B cell (primary cell): ENCODE measurements around the gene PTBP3. TPM values are rescaled to one million over a fixed set of nuclear protein-coding genes. Genes with fewer than 3 reads are reported as not detected.

Experiments used
- ATAC-seq: fragments of 200-7000 bp; cut with Tn5 transposase; one replicate; pipeline ENCODE4 v1.10.0; 2021; ENCODE audit warnings: low read depth, mild to moderate bottlenecking, moderate number of reproducible peaks, moderate library complexity
- CTCF ChIA-PET: fragments of 350-600 bp; sonication (Branson Sonifier 250); formaldehyde crosslinking; loops from one replicate; lab custom pipeline; 2021; ENCODE audit warnings: antibody characterized with exemption, inconsistent platforms; lab: Charles Lee
- POLR2A ChIA-PET: fragments of 350-600 bp; sonication (Branson Sonifier 250); formaldehyde crosslinking; loops from one replicate; lab custom pipeline; 2021; ENCODE audit warnings: antibody characterized with exemption; lab: Charles Lee
- DNase-seq: peaks from one replicate; pipeline ENCODE4 v3.0.0; 2013
- H2AFZ ChIP-seq: 2 replicates; pipeline ENCODE4 v1.6.1; 2012; ENCODE audit warnings: mild to moderate bottlenecking, low read depth, low read length; ENCODE audit not compliant: insufficient read depth, poor library complexity, severe bottlenecking
- H3K27ac ChIP-seq, 2 donors: 1 replicate in 1 of 2; 2 replicates in 1 of 2; pipeline ENCODE4 v1.5.1; 2012 to 2013; ENCODE audit warnings: low read length in 2 of 2, mild to moderate bottlenecking in 2 of 2, moderate library complexity in 1 of 2
- H3K27me3 ChIP-seq, 4 experiments: fragments of 200-600 bp in 1 of 4; sonication (generic) in 1 of 4; replicated peaks in 1 of 4; 1 replicate in 2 of 4; 2 replicates in 2 of 4; pipeline versions ENCODE4 v1.6.1 to v1.7.0; 2013 to 2016; ENCODE audit warnings: low read length in 3 of 4, mild to moderate bottlenecking in 2 of 4, mixed read lengths in 1 of 4, moderate library complexity in 1 of 4; ENCODE audit not compliant: insufficient read depth in 4 of 4, control insufficient read depth in 3 of 4; ENCODE audit errors: control extremely low read depth in 1 of 4
- H3K36me3 ChIP-seq, 2 experiments: replicated peaks in 1 of 2; 1 replicate in 1 of 2; 2 replicates in 1 of 2; pipeline versions ENCODE4 v1.6.1 to v1.7.1; 2013; ENCODE audit warnings: low read length in 1 of 2; ENCODE audit not compliant: insufficient read depth in 2 of 2, control insufficient read depth in 1 of 2; ENCODE audit errors: control extremely low read depth in 1 of 2, extremely low read depth in 1 of 2
- H3K4me1 ChIP-seq, 2 donors: fragments of 200-600 bp in 1 of 2; sonication (generic) in 1 of 2; 1 replicate in 1 of 2; 2 replicates in 1 of 2; pipeline versions ENCODE4 v1.5.1 to v1.6.1; 2013 to 2017; ENCODE audit warnings: low read length in 2 of 2; ENCODE audit not compliant: control insufficient read depth in 2 of 2, insufficient read depth in 2 of 2
- H3K4me2 ChIP-seq: replicated peaks from 2 replicates; pipeline ENCODE3; 2012; ENCODE audit warnings: mild to moderate bottlenecking, low read depth, low read length; ENCODE audit not compliant: poor library complexity, severe bottlenecking
- H3K4me3 ChIP-seq, 5 experiments: fragments of 200-600 bp in 1 of 5; sonication (generic) in 1 of 5; 1 replicate in 3 of 5; 2 replicates in 2 of 5; pipeline versions ENCODE4 v1.5.1 to v1.7.0; 2011 to 2016; ENCODE audit warnings: low read length in 4 of 5, mild to moderate bottlenecking in 4 of 5, low read depth in 2 of 5, control low read depth in 1 of 5, moderate library complexity in 1 of 5; ENCODE audit not compliant: insufficient read depth in 1 of 5; ENCODE audit errors: control extremely low read depth in 1 of 5, extremely low read depth in 1 of 5
- H3K79me2 ChIP-seq: fragments of 200-600 bp; sonication (generic); one replicate; pipeline ENCODE4 v1.6.0; 2016; ENCODE audit warnings: low read length; ENCODE audit not compliant: control insufficient read depth, insufficient read depth
- H3K9ac ChIP-seq: fragments of 200-600 bp; sonication (generic); 2 replicates; pipeline ENCODE4 v1.6.1; 2017; ENCODE audit warnings: mild to moderate bottlenecking, low read length, moderate library complexity
- H3K9me3 ChIP-seq, 3 donors: one replicate each; pipeline versions ENCODE4 v1.6.1 to v1.7.1; 2013; ENCODE audit warnings: low read length in 2 of 3; ENCODE audit not compliant: control insufficient read depth in 2 of 3, insufficient read depth in 1 of 3; ENCODE audit errors: control extremely low read depth in 1 of 3
- H4K20me1 ChIP-seq: 2 replicates; pipeline ENCODE4 v1.6.0; 2012; ENCODE audit warnings: mild to moderate bottlenecking, low read length; ENCODE audit not compliant: insufficient read depth, control insufficient read depth, poor library complexity, severe bottlenecking
- H3K27ac Mint-ChIP-seq: one replicate; pipeline ENCODE4 v1.8.0; 2021; ENCODE audit warnings: mixed read lengths
- H3K27me3 Mint-ChIP-seq: one replicate; pipeline ENCODE4 v1.8.0; 2021; ENCODE audit warnings: mixed read lengths
- H3K4me1 Mint-ChIP-seq: one replicate; pipeline ENCODE4 v1.8.0; 2021; ENCODE audit warnings: mixed read lengths
- H3K4me3 Mint-ChIP-seq: one replicate; pipeline ENCODE4 v1.8.0; 2021; ENCODE audit warnings: mixed read lengths
- H3K9me3 Mint-ChIP-seq: one replicate; pipeline ENCODE4 v1.8.0; 2022; ENCODE audit warnings: mixed read lengths; ENCODE audit not compliant: insufficient read depth
- CTCF ChIP-seq: fragments of 200-600 bp; IDR thresholded peaks from one replicate; pipeline ENCODE4 v1.8.0; 2022; ENCODE audit warnings: antibody characterized with exemption, mild to moderate bottlenecking
- EZH2 ChIP-seq: IDR thresholded peaks from 2 replicates; pipeline ENCODE4 v1.6.1; 2012; ENCODE audit warnings: borderline replicate concordance, low read depth, mild to moderate bottlenecking, moderate library complexity, low read length; ENCODE audit not compliant: insufficient read depth, poor library complexity, severe bottlenecking
- WGBS: methylation state at CpG from one replicate; pipeline ENCODE4 v1.1.5; 2013; ENCODE audit warnings: missing lambda C conversion rate; ENCODE audit not compliant: insufficient coverage; 5-methylcytosine and 5-hydroxymethylcytosine counted together
- intact Hi-C: fragments of 100-400 bp; cut with micrococcal nuclease; formaldehyde crosslinking; loops from one replicate; pipeline ENCODE4 v1.10.0; 2022
- polyA plus RNA-seq: library from polyadenylated mRNA; depleted of rRNA; stranded (reverse); fragments of >200 nt; gene quantifications from 2 replicates; pipeline ENCODE4 v1.2.3, GENCODE V29; 2012
- total RNA-seq, 2 donors: library from RNA; stranded (reverse); fragments of 120-200 nt in 1 of 2; gene quantifications; 1 replicate in 1 of 2; 2 replicates in 1 of 2; pipeline versions ENCODE4 v1.2.3 to v1.2.4, GENCODE V29; 2013 to 2022

PTBP3 gene
- total and polyA plus RNA-seq, 2 donors (not counting 1 experiment from before 2014, with no cell fraction given): 22.8 to 133 TPM

- no peak overlapping the region for H2AFZ ChIP-seq
- peaks cover 67% of the 10 kb centered on the region for H3K4me1 Mint-ChIP-seq
- H4K20me1 ChIP-seq: peaks cover 64% of the 10 kb centered on the region
- H3K27me3 Mint-ChIP-seq: no peaks in the 10 kb centered on the region
- DNase-seq: no peak
- intact Hi-C loops: no loop called here
- TF ChIP-seq CTCF (no peak), EZH2 (no peak)
- CTCF ChIA-PET: interaction anchor here (1.2 to 1.3 kb wide), 2 partner anchors 92 to 227 kb away, joined by 4 to 6 read pairs; no protein-coding TSS in a partner anchor
- H3K36me3 ChIP-seq: peaks cover 3 to 9% of the 10 kb centered on the region in 2 experiments
- peaks cover 0 to 15% (median 7%) of the 10 kb centered on the region in 3 donors for H3K9me3 ChIP-seq
- no peak overlapping the region for H3K4me3 ChIP-seq
- no peak for ATAC-seq
- peak overlapping the region in 1 of 2 donors; percentile 66 for H3K27ac ChIP-seq
- peaks cover 100% of the 10 kb centered on the region for H3K79me2 ChIP-seq
- WGBS: 94% methylated on average over 7 of the region's 8 CpGs
- H3K27ac Mint-ChIP-seq: peak overlapping the region; percentile 33
- H3K9me3 Mint-ChIP-seq: peaks cover 7% of the 10 kb centered on the region
- peaks cover 32 to 36% of the 10 kb centered on the region in 2 donors for H3K4me1 ChIP-seq
- no peaks in the 10 kb centered on the region for H3K27me3 ChIP-seq
- H3K9ac ChIP-seq: no peak overlapping the region
- H3K4me3 Mint-ChIP-seq: no peak overlapping the region
- POLR2A ChIA-PET: no interaction called here
- H3K4me2 ChIP-seq: no peak overlapping the region
Measured at GRCh38 chr9:112325600-112325999, 7.8 kb downstream of the PTBP3 start.

- no peak overlapping the region for H3K4me3 ChIP-seq
- no peaks in the 10 kb centered on the region for H3K27me3 ChIP-seq
- DNase-seq (no peak), ATAC-seq (no peak)
- H3K27ac ChIP-seq: no peak overlapping the region
- Mint-ChIP-seq H3K9me3 (peaks cover 7% of the 10 kb centered on the region), H3K27ac (no peak overlapping the region), H3K4me1 (peaks cover 65% of the 10 kb centered on the region), H3K4me3 (no peak overlapping the region), H3K27me3 (no peaks in the 10 kb centered on the region)
- no peak overlapping the region for H2AFZ ChIP-seq
- ChIA-PET CTCF (interaction anchor here (1.2 to 1.3 kb wide), 2 partner anchors 91 to 227 kb away, joined by 4 to 6 read pairs; no protein-coding TSS in a partner anchor), POLR2A (no interaction called here)
- no peak overlapping the region for H3K9ac ChIP-seq
- TF ChIP-seq CTCF (no peak), EZH2 (no peak)
- H3K79me2 ChIP-seq: peaks cover 99% of the 10 kb centered on the region
- H3K9me3 ChIP-seq: peaks cover 0 to 15% (median 7%) of the 10 kb centered on the region in 3 donors
- H3K4me1 ChIP-seq: peaks cover 30 to 32% of the 10 kb centered on the region in 2 donors
- H3K4me2 ChIP-seq: no peak overlapping the region
- H3K36me3 ChIP-seq: peaks cover 3 to 9% of the 10 kb centered on the region in 2 experiments
- intact Hi-C loops: no loop called here
- no CpG with 5 or more reads among the region's 10 CpGs for WGBS
- peaks cover 62% of the 10 kb centered on the region for H4K20me1 ChIP-seq
Measured at GRCh38 chr9:112325127-112325526, 8.3 kb downstream of the PTBP3 start.
